Hepatocyte (in vitro differentiated cells): ENCODE data around the gene SMIM1. TPM values are rescaled to one million over a fixed set of nuclear protein-coding genes. Genes with fewer than 3 reads are reported as not detected.

Experiments
- DNase-seq: peaks from one replicate; pipeline ENCODE4 v3.0.0-alpha.2; 2016; ENCODE audit warnings: low spot score
- H2AFZ ChIP-seq: fragments of 200-600 bp; sonication (generic); 2 replicates; pipeline ENCODE4 v1.6.0; 2016; ENCODE audit warnings: antibody characterized with exemption, mild to moderate bottlenecking
- H3K27ac ChIP-seq: fragments of 200-600 bp; sonication (generic); 2 replicates; pipeline ENCODE4 v1.5.1; 2016; ENCODE audit warnings: mild to moderate bottlenecking
- H3K27me3 ChIP-seq: fragments of 200-600 bp; sonication (generic); 2 replicates; pipeline ENCODE4 v1.6.1; 2016
- H3K36me3 ChIP-seq: fragments of 200-600 bp; sonication (generic); replicated peaks from 2 replicates; pipeline ENCODE4 v1.5.1; 2016; ENCODE audit warnings: low read depth; ENCODE audit not compliant: insufficient read depth
- H3K4me1 ChIP-seq: fragments of 200-600 bp; sonication (generic); 2 replicates; pipeline ENCODE4 v1.5.1; 2016; ENCODE audit warnings: mild to moderate bottlenecking, moderate library complexity; ENCODE audit not compliant: insufficient read depth
- H3K4me2 ChIP-seq: fragments of 200-600 bp; sonication (generic); 2 replicates; pipeline ENCODE4 v1.6.0; 2016
- H3K4me3 ChIP-seq: fragments of 200-600 bp; sonication (generic); 2 replicates; pipeline ENCODE4 v1.5.1; 2016; ENCODE audit warnings: mild to moderate bottlenecking
- H3K79me2 ChIP-seq: fragments of 200-600 bp; sonication (generic); 2 replicates; pipeline ENCODE4 v1.6.0; 2017; ENCODE audit warnings: mild to moderate bottlenecking
- H3K9me2 ChIP-seq: fragments of 200-600 bp; sonication (generic); replicated peaks from 2 replicates; pipeline ENCODE4 v1.6.0; 2017; ENCODE audit warnings: mild to moderate bottlenecking; ENCODE audit not compliant: insufficient read depth
- H3K9me3 ChIP-seq: fragments of 200-600 bp; sonication (generic); 2 replicates; pipeline ENCODE4 v1.5.1; 2016; ENCODE audit warnings: low read depth, mild to moderate bottlenecking
- H4K20me1 ChIP-seq: fragments of 200-600 bp; sonication (generic); 2 replicates; pipeline ENCODE4 v1.6.0; 2016; ENCODE audit warnings: mild to moderate bottlenecking; ENCODE audit not compliant: insufficient read depth, poor library complexity, severe bottlenecking
- EZH2 ChIP-seq: fragments of 200-600 bp; sonication (generic); IDR thresholded peaks from 2 replicates; pipeline ENCODE4 v1.6.1; 2016; ENCODE audit warnings: antibody characterized with exemption, mild to moderate bottlenecking, borderline replicate concordance
- EZH2phosphoT487 ChIP-seq: fragments of 200-600 bp; sonication (generic); IDR thresholded peaks from one replicate; pipeline ENCODE4 v1.6.1; 2018; ENCODE audit warnings: antibody characterized with exemption, mild to moderate bottlenecking, low read depth, moderate library complexity; ENCODE audit not compliant: unreplicated experiment, severe bottlenecking
- WGBS: methylation state at CpG from one replicate; pipeline ENCODE4 v1.1.6; 2016; ENCODE audit warnings: low lambda C conversion rate; ENCODE audit errors: missing lambda C conversion rate; 5-methylcytosine and 5-hydroxymethylcytosine counted together
- polyA plus RNA-seq: library from polyadenylated mRNA; unstranded; fragments of >200 nt; fragmentation: Nextera tagmentation; extraction: Ambion mirVana; gene quantifications from 2 replicates; pipeline ENCODE4 v1.2.1, GENCODE V29; 2016
- total RNA-seq: library from RNA; depleted of rRNA; stranded (reverse); fragments of >200 nt; gene quantifications from 2 replicates; pipeline ENCODE4 v1.2.3, GENCODE V29; 2014
- TF ChIP-seq, protein P1 (sequence below): fragments of 200-600 bp; sonication (generic); IDR thresholded peaks from 2 replicates; pipeline ENCODE4 v1.5.1; 2016; ENCODE audit warnings: antibody characterized with exemption, mild to moderate bottlenecking; ENCODE audit not compliant: poor library complexity

Gene SMIM1
- total and polyA plus RNA-seq, 2 experiments from 2014 or later, result 21.0 to 118 TPM

DNA sequence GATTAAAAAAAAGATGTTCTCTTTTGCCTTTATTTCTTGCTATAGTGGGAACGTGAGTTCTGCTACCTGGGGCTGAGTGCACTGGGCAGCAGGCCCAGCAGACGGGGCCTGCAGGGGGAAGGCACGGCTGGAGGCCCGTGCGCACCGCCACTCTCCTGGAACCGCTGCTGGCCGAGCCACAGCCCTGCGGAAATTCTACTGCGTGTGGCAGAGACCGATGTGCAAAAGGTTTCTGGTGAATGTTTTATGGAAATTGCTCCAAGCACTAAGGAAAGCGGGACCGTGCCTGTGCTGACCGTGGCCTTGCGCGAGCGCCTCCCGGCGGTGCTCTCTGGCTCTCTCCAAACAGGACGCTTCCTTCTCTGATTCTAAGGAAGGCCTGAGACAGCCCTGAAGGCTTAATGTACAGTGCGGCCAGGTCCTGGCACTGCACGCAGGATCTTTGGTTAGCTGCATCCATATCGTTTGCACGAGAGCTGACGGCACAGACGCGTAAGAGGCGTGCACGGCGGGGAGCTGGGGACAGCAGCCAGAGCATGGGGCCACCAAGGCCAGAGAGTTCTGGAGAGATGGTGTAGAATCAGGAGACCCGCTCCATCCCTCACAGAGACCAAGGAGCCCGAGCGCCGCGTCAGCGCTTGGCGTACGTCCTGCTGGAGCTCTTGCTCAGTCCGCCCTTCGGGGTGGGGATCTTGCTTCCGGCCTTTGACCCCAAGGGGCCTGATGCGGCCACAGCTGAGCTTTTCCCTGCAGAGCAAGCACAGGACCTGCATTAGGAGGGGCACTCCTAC lies 42.4 kb downstream of the SMIM1 start:
- Histone ChIP-seq H4K20me1 (no peaks in the 10 kb centered on the region), H3K9me3 (no peaks in the 10 kb centered on the region), H3K4me3 (no peak overlapping the region), H3K27ac (no peak overlapping the region), H3K4me2 (no peak overlapping the region), H3K79me2 (no peaks in the 10 kb centered on the region), H3K4me1 (no peaks in the 10 kb centered on the region), H3K36me3 (no peaks in the 10 kb centered on the region), H3K9me2 (no peaks in the 10 kb centered on the region), H3K27me3 (no peaks in the 10 kb centered on the region), H2AFZ (no peak overlapping the region)
- no peak for TF ChIP-seq EZH2phosphoT487
- TF ChIP-seq, protein P1, sequence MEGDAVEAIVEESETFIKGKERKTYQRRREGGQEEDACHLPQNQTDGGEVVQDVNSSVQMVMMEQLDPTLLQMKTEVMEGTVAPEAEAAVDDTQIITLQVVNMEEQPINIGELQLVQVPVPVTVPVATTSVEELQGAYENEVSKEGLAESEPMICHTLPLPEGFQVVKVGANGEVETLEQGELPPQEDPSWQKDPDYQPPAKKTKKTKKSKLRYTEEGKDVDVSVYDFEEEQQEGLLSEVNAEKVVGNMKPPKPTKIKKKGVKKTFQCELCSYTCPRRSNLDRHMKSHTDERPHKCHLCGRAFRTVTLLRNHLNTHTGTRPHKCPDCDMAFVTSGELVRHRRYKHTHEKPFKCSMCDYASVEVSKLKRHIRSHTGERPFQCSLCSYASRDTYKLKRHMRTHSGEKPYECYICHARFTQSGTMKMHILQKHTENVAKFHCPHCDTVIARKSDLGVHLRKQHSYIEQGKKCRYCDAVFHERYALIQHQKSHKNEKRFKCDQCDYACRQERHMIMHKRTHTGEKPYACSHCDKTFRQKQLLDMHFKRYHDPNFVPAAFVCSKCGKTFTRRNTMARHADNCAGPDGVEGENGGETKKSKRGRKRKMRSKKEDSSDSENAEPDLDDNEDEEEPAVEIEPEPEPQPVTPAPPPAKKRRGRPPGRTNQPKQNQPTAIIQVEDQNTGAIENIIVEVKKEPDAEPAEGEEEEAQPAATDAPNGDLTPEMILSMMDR, result no peak
- no peak for TF ChIP-seq EZH2
- 91% methylated on average over 40 of the region's 42 CpGs for WGBS
- no peak for DNase-seq

DNA sequence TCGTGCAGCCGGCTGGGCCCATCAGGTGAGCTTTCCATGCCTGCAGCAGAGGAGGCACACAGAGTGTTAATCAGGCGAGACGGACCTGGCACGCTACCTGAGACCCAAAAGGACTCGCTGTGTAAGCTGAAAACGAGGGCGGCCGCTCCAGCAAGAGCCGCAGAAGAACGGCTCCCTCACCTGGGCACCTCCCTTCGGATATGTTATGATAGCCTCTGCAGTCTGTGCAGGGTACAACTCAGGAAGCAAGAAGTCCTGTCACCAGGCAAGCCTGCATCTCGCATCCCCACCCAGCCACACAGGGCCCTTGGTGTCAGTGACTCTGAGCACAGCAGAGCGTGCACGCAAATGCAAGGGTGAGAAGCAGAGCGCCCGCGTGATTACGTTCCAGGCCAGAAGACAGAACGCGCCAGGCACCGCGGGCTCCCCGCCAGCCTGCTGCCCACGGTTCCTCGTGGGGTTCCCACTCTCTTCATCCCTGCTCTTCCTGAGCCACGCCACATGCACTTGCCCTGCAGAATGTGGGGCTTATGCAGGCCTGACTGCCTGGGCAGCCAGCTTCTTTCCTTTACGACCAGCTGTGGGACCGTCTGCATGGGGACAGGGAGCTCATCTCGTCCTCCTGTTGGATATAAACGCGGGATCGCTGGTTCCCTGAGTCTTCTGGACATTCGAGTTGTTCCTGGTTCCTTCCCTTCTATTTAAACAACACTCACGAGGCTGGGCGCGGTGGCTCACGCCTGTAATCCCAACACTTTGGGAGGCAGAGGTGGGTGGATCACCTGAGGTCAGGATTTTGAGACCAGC lies 44.0 kb downstream of the SMIM1 start:
- Histone ChIP-seq H3K9me3 (no peaks in the 10 kb centered on the region), H3K4me1 (no peaks in the 10 kb centered on the region), H3K4me2 (no peak overlapping the region), H3K9me2 (no peaks in the 10 kb centered on the region), H4K20me1 (no peaks in the 10 kb centered on the region), H3K27ac (no peak overlapping the region), H3K79me2 (no peaks in the 10 kb centered on the region), H3K36me3 (no peaks in the 10 kb centered on the region), H2AFZ (no peak overlapping the region), H3K27me3 (no peaks in the 10 kb centered on the region), H3K4me3 (no peak overlapping the region)
- no peak for DNase-seq
- TF ChIP-seq, protein P1, result no peak
- TF ChIP-seq EZH2 (no peak), EZH2phosphoT487 (no peak)
- WGBS, result 92% methylated on average over 38 of the region's 38 CpGs

DNA sequence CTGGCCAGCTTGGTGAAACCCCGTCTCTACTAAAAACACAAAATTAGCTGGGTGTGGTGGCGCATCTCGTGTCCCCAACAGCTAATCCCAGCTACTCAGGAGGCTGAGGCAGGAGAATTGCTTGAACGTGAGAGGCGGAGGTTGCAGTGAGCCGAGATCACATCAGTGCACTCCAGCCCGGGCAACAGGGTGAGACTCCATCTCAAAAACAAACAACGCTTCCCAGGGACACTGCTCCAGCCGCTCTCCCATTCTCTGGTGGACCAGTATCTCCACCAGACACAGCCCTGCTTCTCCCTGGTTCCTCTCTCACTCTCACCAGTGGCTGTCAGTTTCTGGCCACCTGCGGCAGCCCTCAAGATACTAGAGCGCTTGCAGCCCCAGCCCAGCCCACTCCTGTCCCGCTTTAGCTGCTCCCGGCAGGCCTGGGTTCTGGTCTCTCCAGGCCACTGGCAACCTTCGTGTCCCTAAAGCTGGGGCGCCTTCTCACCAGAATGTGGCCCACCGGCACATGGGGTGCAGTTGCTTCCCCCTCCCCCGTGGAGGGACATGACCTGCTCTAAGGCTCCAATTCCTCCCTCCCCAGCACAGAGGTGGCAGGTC lies 44.7 kb downstream of the SMIM1 start:
- no peaks in the 10 kb centered on the region for H3K9me3 ChIP-seq
- H2AFZ ChIP-seq, result no peak overlapping the region
- TF ChIP-seq EZH2 (no peak), EZH2phosphoT487 (no peak)
- TF ChIP-seq, protein P1, result no peak
- H3K4me2 ChIP-seq, result no peak overlapping the region
- WGBS, result 97% methylated on average over 16 of the region's 17 CpGs
- no peak overlapping the region for H3K4me3 ChIP-seq
- H4K20me1 ChIP-seq, result no peaks in the 10 kb centered on the region
- DNase-seq, result no peak
- no peaks in the 10 kb centered on the region for H3K36me3 ChIP-seq
- no peaks in the 10 kb centered on the region for H3K4me1 ChIP-seq
- no peaks in the 10 kb centered on the region for H3K79me2 ChIP-seq
- no peak overlapping the region for H3K27ac ChIP-seq
- H3K27me3 ChIP-seq, result no peaks in the 10 kb centered on the region
- H3K9me2 ChIP-seq, result no peaks in the 10 kb centered on the region
